ENCODE data around the gene RNU1-4.
"Not testable (repeated sequence)": the region's sequence is repeated elsewhere in the genome, so short reads cannot be mapped to it uniquely, and the experiment has no call there.

RNU1-4 gene

DNA sequence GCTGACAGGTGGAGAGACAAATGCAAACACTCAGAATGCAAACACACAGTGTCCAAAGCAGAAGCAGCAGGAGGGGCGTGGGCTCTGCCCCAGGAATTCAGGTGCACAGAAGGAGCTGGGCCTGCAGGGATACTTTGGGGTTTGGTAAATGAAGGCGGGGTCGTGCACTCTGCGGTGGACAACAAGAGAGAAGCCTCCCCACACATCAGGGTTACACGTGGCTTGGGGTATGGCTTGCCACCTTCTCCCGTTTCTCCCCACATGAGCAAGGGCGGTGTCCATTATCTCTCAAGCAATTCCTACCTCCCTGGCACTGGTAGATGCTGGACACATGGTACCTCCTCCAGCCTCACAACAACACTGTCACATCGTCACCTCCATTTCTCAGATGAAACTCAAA, 35.0 kb downstream of the RNU1-4 start:
- DNase-seq (ENCODE audit: low read depth); H3K4me3 ChIP-seq (ENCODE audit: low read depth, low read length); in situ Hi-C loops (cut with HindIII; ENCODE audit: low sequenced_read_pairs): not testable (repeated sequence)

DNA sequence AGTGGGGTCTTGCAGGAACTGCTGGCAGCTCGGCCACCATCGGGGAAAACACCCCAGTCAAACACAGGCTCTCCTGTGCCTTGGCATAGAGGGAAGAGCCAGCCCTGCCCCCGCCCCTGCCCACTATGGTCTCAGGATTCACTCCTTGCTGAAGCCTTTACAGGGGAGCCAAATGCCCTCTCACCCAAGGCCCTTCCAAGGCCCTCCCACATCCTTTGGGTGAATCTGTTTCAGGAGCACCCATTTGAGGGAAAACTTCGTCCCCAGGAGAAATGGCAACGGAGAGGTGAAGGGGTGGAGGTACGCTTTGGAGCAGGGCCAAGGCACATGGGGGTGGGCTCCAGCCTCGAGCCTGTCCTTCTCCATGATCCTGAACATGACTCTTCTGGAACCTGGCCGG, 35.9 kb downstream of the RNU1-4 start:
- in situ Hi-C loops (cut with HindIII; ENCODE audit: low sequenced_read_pairs); DNase-seq (ENCODE audit: low read depth); H3K4me3 ChIP-seq (ENCODE audit: low read depth, low read length): not testable (repeated sequence)

DNA sequence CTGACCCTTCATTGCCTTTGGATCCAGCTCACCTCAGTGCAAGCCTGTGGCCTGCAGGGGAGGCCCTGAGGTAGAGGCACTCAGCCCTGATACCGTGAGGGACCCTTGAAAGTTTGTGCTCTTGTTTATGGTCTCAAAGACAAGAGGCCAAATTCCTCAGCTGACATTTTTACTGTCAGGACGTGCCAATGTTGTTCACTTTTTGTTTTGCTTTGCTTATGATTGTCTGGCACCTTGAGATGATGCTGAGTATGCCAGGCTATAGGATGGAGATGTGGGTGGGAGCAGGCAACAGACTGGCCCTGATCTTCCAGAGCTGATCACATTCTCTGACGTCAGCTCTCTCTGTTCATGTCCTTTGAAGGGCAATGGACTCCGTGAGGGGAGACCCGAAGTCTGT, 36.5 kb downstream of the RNU1-4 start:
- H3K4me3 ChIP-seq (ENCODE audit: low read depth, low read length); in situ Hi-C loops (cut with HindIII; ENCODE audit: low sequenced_read_pairs); DNase-seq (ENCODE audit: low read depth): not testable (repeated sequence)

DNA sequence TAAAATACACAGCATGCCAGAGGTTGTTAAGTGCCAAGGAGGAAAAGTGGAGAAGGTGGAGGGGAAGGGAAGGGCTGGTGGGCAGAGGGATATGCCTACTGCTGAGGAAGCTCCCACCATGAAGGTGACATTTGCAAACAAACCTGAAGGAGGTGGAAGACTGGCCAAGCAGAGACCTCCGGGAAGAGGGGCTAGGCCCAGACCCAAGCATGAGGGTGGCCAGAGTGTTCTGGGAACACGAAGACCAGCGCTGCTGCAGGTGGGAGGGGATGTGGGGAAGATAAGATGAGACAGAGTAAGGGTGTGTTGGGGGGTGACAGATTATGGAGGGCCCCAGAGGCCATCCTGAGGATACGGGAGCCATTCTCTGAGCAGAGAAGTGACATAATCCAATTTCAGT, 37.5 kb downstream of the RNU1-4 start:
- in situ Hi-C loops (cut with HindIII; ENCODE audit: low sequenced_read_pairs); H3K4me3 ChIP-seq (ENCODE audit: low read depth, low read length); DNase-seq (ENCODE audit: low read depth): not testable (repeated sequence)

DNA sequence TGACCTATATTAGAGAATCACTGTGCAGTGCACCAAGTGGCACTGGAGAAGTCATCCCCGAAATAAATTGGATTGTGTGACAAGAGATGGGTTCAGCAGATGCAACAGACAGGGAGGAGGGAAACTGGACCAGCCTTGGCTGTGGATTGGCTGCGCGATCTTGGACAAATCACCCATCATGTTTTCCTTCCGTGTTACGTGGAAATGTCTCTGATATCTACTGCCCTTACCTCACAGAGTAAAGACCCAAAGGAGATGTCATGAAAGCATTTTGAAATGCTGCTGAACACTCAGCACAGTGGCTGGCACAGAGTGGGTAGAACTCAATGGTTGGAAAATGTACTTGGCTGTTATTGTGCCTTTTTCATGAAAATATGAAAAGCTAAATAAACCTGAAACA, 39.2 kb downstream of the RNU1-4 start:
- DNase-seq (ENCODE audit: low read depth); H3K4me3 ChIP-seq (ENCODE audit: low read depth, low read length); in situ Hi-C loops (cut with HindIII; ENCODE audit: low sequenced_read_pairs): not testable (repeated sequence)

DNA sequence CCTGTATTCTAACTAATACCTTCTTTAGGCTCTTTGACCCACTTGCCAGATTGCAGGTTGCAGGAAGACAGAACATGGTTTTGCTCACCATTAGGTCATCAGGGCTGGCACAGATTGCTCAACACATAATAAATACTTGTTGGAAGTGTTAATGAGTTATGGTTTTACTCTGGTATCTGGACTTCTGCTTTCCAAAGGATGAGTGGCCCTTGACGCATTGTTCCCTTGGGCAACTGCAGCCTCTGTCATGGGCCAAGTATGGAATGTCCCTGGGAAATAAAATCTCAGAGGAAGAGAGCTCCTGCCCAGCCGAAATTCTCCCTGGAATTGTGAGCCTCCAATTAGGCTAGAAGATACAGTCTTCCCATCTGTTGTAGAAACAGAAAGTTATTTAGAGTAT, 40.7 kb downstream of the RNU1-4 start:
- DNase-seq (ENCODE audit: low read depth); H3K4me3 ChIP-seq (ENCODE audit: low read depth, low read length); in situ Hi-C loops (cut with HindIII; ENCODE audit: low sequenced_read_pairs): not testable (repeated sequence)

DNA sequence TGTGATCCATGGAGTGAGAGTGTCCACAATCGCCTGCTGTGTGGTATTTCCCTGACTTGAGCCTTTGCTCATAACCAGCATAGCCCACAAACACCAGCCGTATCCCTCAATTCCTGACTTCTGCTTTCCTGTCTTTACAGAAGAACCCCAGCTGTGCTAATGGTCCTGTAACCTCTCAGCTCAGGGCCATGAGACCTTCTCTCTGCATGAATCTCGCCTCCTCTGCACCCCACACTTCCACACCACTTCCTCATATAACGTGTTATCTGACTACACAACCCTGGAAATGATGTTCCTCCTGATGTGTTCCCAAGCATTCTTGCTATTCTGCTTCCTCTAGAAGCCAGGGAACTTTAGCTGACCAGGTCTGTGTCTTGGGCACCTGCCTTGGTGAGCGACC, 41.3 kb downstream of the RNU1-4 start:
- DNase-seq (ENCODE audit: low read depth); H3K4me3 ChIP-seq (ENCODE audit: low read depth, low read length); in situ Hi-C loops (cut with HindIII; ENCODE audit: low sequenced_read_pairs): not testable (repeated sequence)

DNA sequence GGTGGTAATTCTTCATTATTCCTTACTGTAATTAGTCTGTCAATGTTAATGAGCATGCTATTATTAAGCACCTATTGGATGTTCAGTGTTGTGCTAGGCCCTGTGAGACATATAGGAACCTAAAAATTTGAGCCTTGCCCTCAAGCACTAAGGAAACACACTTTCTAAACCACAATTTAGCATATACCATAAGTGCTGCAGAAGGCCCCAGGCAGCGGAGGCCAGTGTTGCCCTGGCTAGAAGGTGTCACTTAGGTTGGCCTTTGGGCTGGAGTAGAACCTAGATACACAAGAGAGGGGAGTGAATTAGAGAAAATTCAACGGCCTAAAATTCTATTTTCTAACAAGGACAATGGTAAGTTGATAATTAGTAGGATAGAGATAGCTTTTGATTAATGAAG, 44.6 kb downstream of the RNU1-4 start:
- DNase-seq (ENCODE audit: low read depth); H3K4me3 ChIP-seq (ENCODE audit: low read depth, low read length); in situ Hi-C loops (cut with HindIII; ENCODE audit: low sequenced_read_pairs): not testable (repeated sequence)

DNA sequence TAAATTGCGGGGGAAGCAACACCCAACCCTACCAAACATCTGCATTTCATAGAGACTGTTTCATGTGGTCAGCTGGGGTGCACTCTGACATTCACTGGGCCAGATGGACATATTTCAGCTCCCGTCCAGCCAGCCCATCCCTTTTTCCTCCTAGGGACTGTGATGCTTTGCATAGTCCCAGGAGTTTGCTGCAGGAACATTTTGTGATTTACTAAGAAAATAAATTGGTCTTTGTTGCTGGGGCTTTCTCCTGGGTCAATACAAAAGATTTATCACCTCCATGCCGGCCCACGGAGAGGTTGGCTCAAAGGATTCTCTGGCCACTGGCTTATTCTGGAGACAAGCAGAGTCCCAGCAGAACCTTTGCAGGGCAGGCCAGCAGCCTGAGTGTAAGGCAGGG, 46.0 kb downstream of the RNU1-4 start:
- in situ Hi-C loops (cut with HindIII; ENCODE audit: low sequenced_read_pairs); DNase-seq (ENCODE audit: low read depth); H3K4me3 ChIP-seq (ENCODE audit: low read depth, low read length): not testable (repeated sequence)

DNA sequence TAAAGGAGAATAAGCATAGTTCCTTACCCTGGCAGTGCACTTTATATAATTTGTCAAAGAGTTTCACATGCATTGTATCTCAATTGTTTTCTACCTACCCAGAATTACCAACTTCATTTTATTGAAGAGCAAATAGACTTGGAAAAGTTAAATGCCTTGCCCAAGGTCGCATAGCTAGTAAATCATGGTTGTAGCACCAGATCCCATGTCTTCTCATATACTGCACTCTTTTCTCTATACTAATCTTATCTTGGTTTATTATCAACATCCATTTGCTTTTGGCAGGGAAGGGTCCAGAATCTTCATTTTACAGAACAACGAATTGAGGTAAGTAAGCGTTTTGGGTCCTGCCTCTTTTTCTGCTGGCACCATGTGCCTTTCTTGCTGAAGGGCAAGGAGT, 46.9 kb downstream of the RNU1-4 start:
- H3K4me3 ChIP-seq (ENCODE audit: low read depth, low read length); DNase-seq (ENCODE audit: low read depth); in situ Hi-C loops (cut with HindIII; ENCODE audit: low sequenced_read_pairs): not testable (repeated sequence)

DNA sequence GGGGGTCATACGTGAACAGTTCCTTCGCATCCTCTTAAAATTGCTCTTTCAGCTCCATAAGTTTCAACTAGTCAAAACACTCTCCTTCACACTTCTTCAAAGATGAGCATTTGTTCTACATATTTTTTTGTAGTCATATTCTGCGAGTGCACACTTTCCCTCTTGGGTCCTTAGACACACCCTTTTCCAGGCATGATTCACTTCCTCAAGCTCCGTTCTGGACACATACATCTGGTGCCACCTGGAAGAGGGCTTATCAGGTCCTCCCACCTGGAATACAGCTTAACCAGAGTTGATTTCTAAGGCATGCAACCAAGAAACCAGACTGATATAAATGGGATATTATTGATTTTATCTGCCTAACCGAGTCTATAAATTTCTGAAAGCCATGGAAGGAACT, 47.4 kb downstream of the RNU1-4 start:
- in situ Hi-C loops (cut with HindIII; ENCODE audit: low sequenced_read_pairs); DNase-seq (ENCODE audit: low read depth); H3K4me3 ChIP-seq (ENCODE audit: low read depth, low read length): not testable (repeated sequence)

Data from astrocyte of the cerebellum (primary cell).